Progenitor cell of endocrine pancreas (in vitro differentiated cells): Measurements from ENCODE around the gene COL15A1. TPM values are rescaled to one million over a fixed set of nuclear protein-coding genes. Genes with fewer than 3 reads are reported as not detected.

ENCODE experiments used
- DNase-seq: peaks from one replicate; pipeline ENCODE4 v3.0.0; 2021; ENCODE audit warnings: low spot score; ENCODE audit not compliant: unreplicated experiment
- H3K27ac Mint-ChIP-seq: 2 replicates; pipeline ENCODE4 v1.8.0; 2021; ENCODE audit warnings: mild to moderate bottlenecking, moderate library complexity, mixed read lengths
- H3K27me3 Mint-ChIP-seq: 2 replicates; pipeline ENCODE4 v1.8.0; 2021; ENCODE audit warnings: mixed read lengths
- H3K36me3 Mint-ChIP-seq: 2 replicates; pipeline ENCODE4 v1.8.0; 2022; ENCODE audit warnings: mixed read lengths; ENCODE audit not compliant: insufficient read depth
- H3K4me1 Mint-ChIP-seq: 2 replicates; pipeline ENCODE4 v1.8.0; 2021; ENCODE audit warnings: low read depth, mixed read lengths
- H3K4me3 Mint-ChIP-seq: 2 replicates; pipeline ENCODE4 v1.8.0; 2021; ENCODE audit warnings: low read depth, mild to moderate bottlenecking, moderate library complexity, mixed read lengths
- H3K9me3 Mint-ChIP-seq: 2 replicates; pipeline ENCODE4 v1.8.0; 2021; ENCODE audit warnings: low read depth, mixed read lengths
- total RNA-seq: library from RNA; stranded (reverse); gene quantifications from 2 replicates; pipeline ENCODE4 v1.2.1, GENCODE V29; 2021
- TF ChIP-seq, protein P1 (sequence below): fragments of 200-600 bp; sonication (generic); IDR thresholded peaks from one replicate; pipeline ENCODE4 v1.5.0; 2021; ENCODE audit warnings: antibody characterized with exemption, mild to moderate bottlenecking; ENCODE audit not compliant: unreplicated experiment

COL15A1 gene
- total RNA-seq, 1 donor from 2014 or later = not detected

DNA sequence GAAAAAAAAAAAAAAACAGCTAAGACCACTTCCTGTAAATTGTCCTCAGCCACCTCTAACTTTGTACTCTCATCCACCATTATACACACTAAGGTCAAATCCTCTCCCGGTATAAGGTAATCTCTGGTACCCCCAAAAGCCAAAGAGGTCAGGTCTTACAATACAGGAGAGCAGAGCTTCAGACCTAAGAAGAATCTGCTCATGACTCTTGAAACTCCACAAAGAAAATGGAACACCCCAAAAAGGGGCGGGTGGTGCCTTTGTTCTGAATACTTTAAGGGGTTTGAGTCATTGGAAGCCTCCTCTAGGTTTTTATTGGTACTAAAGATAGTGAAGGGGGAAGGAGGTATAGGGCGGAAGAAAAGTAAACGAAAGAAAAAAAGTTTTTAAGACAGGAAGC is 69.8 kb downstream of the COL15A1 start:
- Mint-ChIP-seq H3K9me3 (peaks cover 11% of the 10 kb centered on the region), H3K4me1 (no peaks in the 10 kb centered on the region), H3K4me3 (no peak overlapping the region), H3K36me3 (peaks cover 2% of the 10 kb centered on the region), H3K27me3 (no peaks in the 10 kb centered on the region), H3K27ac (no peak overlapping the region)
- no peak for DNase-seq
- TF ChIP-seq, protein P1, sequence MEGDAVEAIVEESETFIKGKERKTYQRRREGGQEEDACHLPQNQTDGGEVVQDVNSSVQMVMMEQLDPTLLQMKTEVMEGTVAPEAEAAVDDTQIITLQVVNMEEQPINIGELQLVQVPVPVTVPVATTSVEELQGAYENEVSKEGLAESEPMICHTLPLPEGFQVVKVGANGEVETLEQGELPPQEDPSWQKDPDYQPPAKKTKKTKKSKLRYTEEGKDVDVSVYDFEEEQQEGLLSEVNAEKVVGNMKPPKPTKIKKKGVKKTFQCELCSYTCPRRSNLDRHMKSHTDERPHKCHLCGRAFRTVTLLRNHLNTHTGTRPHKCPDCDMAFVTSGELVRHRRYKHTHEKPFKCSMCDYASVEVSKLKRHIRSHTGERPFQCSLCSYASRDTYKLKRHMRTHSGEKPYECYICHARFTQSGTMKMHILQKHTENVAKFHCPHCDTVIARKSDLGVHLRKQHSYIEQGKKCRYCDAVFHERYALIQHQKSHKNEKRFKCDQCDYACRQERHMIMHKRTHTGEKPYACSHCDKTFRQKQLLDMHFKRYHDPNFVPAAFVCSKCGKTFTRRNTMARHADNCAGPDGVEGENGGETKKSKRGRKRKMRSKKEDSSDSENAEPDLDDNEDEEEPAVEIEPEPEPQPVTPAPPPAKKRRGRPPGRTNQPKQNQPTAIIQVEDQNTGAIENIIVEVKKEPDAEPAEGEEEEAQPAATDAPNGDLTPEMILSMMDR = no peak

DNA sequence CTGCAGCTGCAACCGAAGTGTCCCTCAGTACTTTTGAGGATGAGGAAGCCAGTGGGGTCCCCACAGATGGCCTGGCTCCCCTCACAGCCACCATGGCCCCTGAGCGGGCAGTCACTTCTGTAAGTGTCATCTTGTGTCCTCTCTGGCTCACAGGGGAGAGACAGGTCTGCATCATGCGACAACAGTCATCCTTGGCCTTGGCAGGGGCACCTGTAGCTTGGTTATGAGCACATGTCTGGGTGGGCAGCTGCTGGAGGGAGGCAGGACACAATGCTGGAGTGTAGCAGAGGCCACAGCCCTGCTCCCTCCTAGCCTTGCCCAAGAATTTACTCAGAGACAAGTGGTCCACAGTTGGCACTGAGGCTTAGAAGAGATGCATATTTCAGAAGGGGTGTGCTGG is 71.7 kb downstream of the COL15A1 start:
- no peaks in the 10 kb centered on the region for H3K4me1 Mint-ChIP-seq
- peaks cover 4% of the 10 kb centered on the region for H3K9me3 Mint-ChIP-seq
- no peak overlapping the region for H3K27ac Mint-ChIP-seq

DNA sequence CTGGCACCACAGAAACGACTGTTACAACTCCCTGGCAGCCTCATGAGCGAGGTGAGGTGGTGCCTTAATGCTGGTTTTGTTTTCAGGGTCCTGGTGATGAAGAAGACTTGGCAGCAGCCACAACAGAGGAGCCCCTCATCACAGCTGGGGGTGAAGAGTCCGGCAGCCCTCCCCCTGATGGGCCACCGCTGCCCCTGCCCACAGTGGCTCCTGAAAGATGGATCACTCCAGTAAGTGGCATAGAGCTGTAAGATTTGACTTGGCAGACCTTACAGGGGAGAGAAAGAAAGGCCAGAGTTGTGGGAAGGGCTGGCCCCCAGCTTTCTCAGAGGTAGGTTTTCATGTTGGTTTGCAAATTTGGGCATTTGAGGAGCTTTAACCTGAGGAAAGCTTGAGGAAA is 72.2 kb downstream of the COL15A1 start:
- H3K9me3 Mint-ChIP-seq = peaks cover 4% of the 10 kb centered on the region
- H3K36me3 Mint-ChIP-seq = peaks cover 2% of the 10 kb centered on the region
- no peak overlapping the region for H3K27ac Mint-ChIP-seq

More for the DNA sequence above, 71.7 kb downstream of the COL15A1 start:
- no peaks in the 10 kb centered on the region for H3K27me3 Mint-ChIP-seq
- H3K4me3 Mint-ChIP-seq = no peak overlapping the region
- TF ChIP-seq, protein P1 = no peak
- DNase-seq = no peak
- H3K36me3 Mint-ChIP-seq = peaks cover 2% of the 10 kb centered on the region

DNA sequence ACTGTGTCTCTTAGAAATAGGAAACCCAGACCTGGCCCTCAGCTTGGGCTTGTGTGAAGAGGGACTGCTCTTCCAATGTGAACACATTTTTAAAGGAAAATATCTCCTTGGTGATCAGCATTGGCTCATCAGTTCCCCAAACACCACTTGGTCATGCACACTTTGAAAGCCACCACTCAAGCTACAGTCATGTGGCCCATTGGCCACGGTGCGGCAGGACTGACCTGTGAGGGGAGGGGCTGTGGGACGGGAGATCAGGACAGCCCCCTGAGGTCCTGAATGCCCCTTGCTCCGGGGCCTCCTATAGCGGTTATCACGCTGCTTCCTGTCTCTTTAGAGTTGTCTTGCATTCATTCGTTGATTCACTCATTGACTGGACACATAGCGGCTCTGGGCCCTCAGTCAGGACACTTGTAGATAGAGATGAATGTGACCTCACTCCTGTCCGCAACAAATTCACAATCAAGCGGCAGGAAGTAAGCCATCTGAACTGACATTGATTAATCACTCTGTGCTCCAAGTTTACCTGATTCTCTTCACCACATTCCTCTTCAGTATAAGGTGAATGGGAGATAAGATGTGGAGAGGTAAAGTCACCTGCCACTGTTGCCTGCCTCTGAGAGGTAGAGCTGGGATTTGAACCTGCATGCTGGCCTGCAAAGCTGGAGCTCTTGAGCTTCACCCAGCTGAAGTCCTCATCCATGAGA is 73.1 kb downstream of the COL15A1 start:
- Mint-ChIP-seq H3K36me3 (peaks cover 2% of the 10 kb centered on the region), H3K27ac (no peak overlapping the region), H3K4me1 (no peaks in the 10 kb centered on the region), H3K4me3 (no peak overlapping the region), H3K27me3 (no peaks in the 10 kb centered on the region), H3K9me3 (peaks cover 4% of the 10 kb centered on the region)
- TF ChIP-seq, protein P1 = no peak
- DNase-seq = no peak

More for the DNA sequence above, 72.2 kb downstream of the COL15A1 start:
- Mint-ChIP-seq H3K27me3 (no peaks in the 10 kb centered on the region), H3K4me3 (no peak overlapping the region), H3K4me1 (no peaks in the 10 kb centered on the region)
- TF ChIP-seq, protein P1 = no peak
- no peak for DNase-seq

DNA sequence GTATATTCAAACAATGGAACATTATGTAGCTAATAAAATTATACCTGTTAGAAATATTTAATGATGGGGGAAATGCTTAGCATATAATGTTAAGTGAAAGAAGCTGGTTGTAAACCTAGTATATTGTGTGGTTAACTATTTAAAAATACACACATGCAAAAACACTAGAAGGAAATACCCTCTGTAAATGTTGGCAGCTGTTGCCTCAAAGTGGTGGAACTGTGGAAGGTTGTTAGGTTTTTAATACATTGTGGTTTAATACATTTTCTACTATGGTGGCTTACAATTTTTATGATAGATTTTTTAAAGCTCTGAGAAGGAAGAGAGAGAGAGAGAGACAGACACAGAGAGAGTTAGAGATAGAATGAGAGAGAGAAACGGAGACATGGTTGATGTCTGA is 74.9 kb downstream of the COL15A1 start:
- H3K9me3 Mint-ChIP-seq = no peaks in the 10 kb centered on the region
- H3K36me3 Mint-ChIP-seq = no peaks in the 10 kb centered on the region
- no peak overlapping the region for H3K4me3 Mint-ChIP-seq
- TF ChIP-seq, protein P1 = no peak
- DNase-seq = no peak
- no peak overlapping the region for H3K27ac Mint-ChIP-seq
- no peaks in the 10 kb centered on the region for H3K4me1 Mint-ChIP-seq
- peaks cover 6% of the 10 kb centered on the region for H3K27me3 Mint-ChIP-seq
